Measurements from ENCODE around the gene TAS2R9. TPM values are rescaled to one million over a fixed set of nuclear protein-coding genes. Genes with fewer than 3 reads are reported as not detected.

TAS2R9 gene
- total RNA-seq, result not detected
- long read RNA-seq, result 0 reads

- intact Hi-C loops (cut with DNase I), result no loop called here
- Histone ChIP-seq H3K4me1 (no peaks in the 10 kb centered on the region), H3K27me3 (no peaks in the 10 kb centered on the region), H3K36me3 (no peaks in the 10 kb centered on the region), H3K27ac (no peak within 1 kb of the TSS), H3K4me3 (no peak within 1 kb of the TSS), H3K9me3 (no peaks in the 10 kb centered on the region)
- DNase-seq (no peak), ATAC-seq (no peak)
- no peak for TF ChIP-seq CTCF (IDR thresholded peaks at IDR 0.05)
Measured at GRCh38 chr12:10810068-10810467, at the start of gene TAS2R9. TSS of gene TAS2R9 (minus strand) at chr12:10810168. CDS start at chr12:10810075, 93 bp downstream.

GRCh38 chr12:10855807-10856206 lies 45.8 kb upstream of the TAS2R9 start:
- no peak overlapping the region for H3K27ac ChIP-seq
- H3K4me3 ChIP-seq, result no peak overlapping the region
- no CpG with 5 or more reads among the region's 2 CpGs for WGBS (ENCODE audit: insufficient coverage, low coverage, low lambda C conversion rate, missing lambda C conversion rate)
- no peak for TF ChIP-seq POLR2A (IDR thresholded peaks at IDR 0.05)
- no peak for TF ChIP-seq CTCF (IDR thresholded peaks at IDR 0.05)
- no peaks in the 10 kb centered on the region for H3K36me3 ChIP-seq
- ATAC-seq, result no peak
- no peaks in the 10 kb centered on the region for H3K4me1 ChIP-seq
- H3K9me3 ChIP-seq, result no peaks in the 10 kb centered on the region
- no peaks in the 10 kb centered on the region for H3K27me3 ChIP-seq
- intact Hi-C loops (cut with DNase I), result no loop called here
- no peak for DNase-seq

- no peaks in the 10 kb centered on the region for H3K36me3 ChIP-seq
- intact Hi-C loops (cut with DNase I), result no loop called here
- H3K4me3 ChIP-seq, result no peak overlapping the region
- DNase-seq, result no peak
- ATAC-seq, result no peak
- H3K9me3 ChIP-seq, result no peaks in the 10 kb centered on the region
- TF ChIP-seq CTCF (IDR thresholded peaks at IDR 0.05) (no peak), POLR2A (IDR thresholded peaks at IDR 0.05) (no peak)
- H3K27me3 ChIP-seq, result no peaks in the 10 kb centered on the region
- no CpG with 5 or more reads among the region's 2 CpGs for WGBS (ENCODE audit: insufficient coverage, low coverage, low lambda C conversion rate, missing lambda C conversion rate)
- H3K4me1 ChIP-seq, result no peaks in the 10 kb centered on the region
- H3K27ac ChIP-seq, result no peak overlapping the region
Measured at GRCh38 chr12:10853776-10854175, 43.8 kb upstream of the TAS2R9 start.

- Histone ChIP-seq H3K4me3 (no peak overlapping the region), H3K27me3 (no peaks in the 10 kb centered on the region), H3K4me1 (no peaks in the 10 kb centered on the region), H3K36me3 (no peaks in the 10 kb centered on the region), H3K9me3 (no peaks in the 10 kb centered on the region), H3K27ac (no peak overlapping the region)
- intact Hi-C loops (cut with DNase I), result no loop called here
- no peak for ATAC-seq
- DNase-seq, result no peak
- WGBS (ENCODE audit: insufficient coverage, low coverage, low lambda C conversion rate, missing lambda C conversion rate), result 100% methylated on average over 4 of the region's 4 CpGs
- TF ChIP-seq POLR2A (IDR thresholded peaks at IDR 0.05) (no peak), CTCF (IDR thresholded peaks at IDR 0.05) (no peak)
Measured at GRCh38 chr12:10851243-10851858, 41.4 kb upstream of the TAS2R9 start.

GRCh38 chr12:10849425-10849878 lies 39.5 kb upstream of the TAS2R9 start, which contains the start of gene PRR4:
TSS of gene PRR4 (minus strand) at chr12:10849475. CDS start at chr12:10849437, 38 bp downstream.
- intact Hi-C loops (cut with DNase I), result no loop called here
- no peaks in the 10 kb centered on the region for H3K36me3 ChIP-seq
- DNase-seq (no peak), ATAC-seq (no peak)
- no peaks in the 10 kb centered on the region for H3K4me1 ChIP-seq
- H3K27me3 ChIP-seq, result no peaks in the 10 kb centered on the region
- WGBS (ENCODE audit: insufficient coverage, low coverage, low lambda C conversion rate, missing lambda C conversion rate), result 88% methylated on average over 3 of the region's 4 CpGs
- H3K9me3 ChIP-seq, result no peaks in the 10 kb centered on the region
- no peak within 1 kb of the TSS for H3K4me3 ChIP-seq
- H3K27ac ChIP-seq, result no peak within 1 kb of the TSS
- TF ChIP-seq CTCF (IDR thresholded peaks at IDR 0.05) (no peak), POLR2A (IDR thresholded peaks at IDR 0.05) (no peak)

Data from right lobe of liver (tissue), 6 donors.